Activated CD4-positive, CD25-positive, alpha-beta regulatory T cell (primary cell): Measurements from ENCODE around the gene PBX1.
"Not testable (repeated sequence)": the region's sequence is repeated elsewhere in the genome, so short reads cannot be mapped to it uniquely, and the experiment has no call there.

Experiments
- DNase-seq, 4 experiments: peaks; one replicate each; lab custom pipeline; 2025; lab: John Stamatoyannopoulos, UW

The PBX1 gene

GRCh38 chr1:164640686-164641352, 81.8 kb downstream of the PBX1 start:
- no peak for DNase-seq

GRCh38 chr1:164641353-164641730, 82.4 kb downstream of the PBX1 start:
- no peak for DNase-seq

- DNase-seq = no peak
These were observed 84.0 kb downstream of the PBX1 start for GRCh38 chr1:164643018-164643417.

DNA sequence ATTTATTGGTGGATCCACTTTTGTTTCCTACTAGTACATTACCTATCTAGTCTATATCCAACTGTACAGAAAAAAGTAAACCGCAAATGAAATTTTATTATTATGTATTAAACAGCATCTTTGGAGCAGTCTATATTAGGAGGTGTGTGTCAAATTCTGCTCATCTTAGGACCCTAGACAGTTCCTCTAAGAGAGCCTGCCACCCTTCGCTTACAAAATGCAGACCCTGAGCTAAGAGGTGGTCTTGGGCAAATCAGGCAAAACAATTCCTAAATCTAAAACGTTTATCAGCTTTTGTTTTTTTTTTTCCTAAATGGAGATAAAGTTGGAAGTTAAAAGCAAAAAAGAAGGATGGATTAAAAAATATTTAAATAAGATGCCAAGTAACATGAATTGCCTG, 85.3 kb downstream of the PBX1 start:
- no peak for DNase-seq

DNA sequence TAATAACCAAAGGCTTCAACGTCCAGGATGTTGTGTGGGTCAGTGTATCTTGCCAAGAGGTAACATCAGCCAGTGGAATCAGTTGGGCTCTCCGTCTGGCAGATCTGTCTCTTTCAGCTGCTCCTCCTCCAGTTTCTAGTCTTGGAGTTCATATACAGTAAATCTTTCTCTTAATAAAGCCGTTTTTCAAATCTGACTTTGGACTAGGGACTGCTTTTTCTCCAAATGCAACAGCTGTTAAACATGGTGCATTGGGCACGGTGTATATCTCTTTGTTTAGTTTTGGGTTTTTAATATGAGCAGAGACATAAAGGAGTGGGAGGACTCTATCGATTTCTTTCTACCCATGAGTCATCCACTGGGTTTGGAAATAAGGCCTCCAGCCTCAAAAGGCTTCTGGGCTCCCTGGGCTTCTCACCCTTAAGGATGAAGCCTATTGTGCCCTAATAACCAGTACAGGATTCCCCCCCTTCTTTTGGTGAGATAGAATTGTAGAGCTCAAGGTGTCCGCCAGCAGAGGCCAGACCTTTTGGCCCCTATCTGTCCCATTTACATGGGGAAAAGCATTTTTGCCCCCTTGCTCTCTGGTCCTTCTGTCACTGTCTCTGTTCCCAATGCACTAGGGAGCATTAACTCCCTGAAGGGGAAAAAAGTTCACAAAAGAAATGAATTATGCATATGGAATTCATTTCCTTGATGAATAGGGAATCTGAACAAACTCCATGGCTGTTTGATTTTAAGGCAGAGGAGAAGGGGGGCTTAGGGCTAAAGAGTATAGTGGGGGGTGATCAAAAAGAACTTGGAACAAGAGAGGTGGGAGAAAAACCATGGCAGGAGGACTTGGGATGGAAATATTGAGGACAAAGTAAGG, 86.0 kb downstream of the PBX1 start:
- DNase-seq = no peak

DNA sequence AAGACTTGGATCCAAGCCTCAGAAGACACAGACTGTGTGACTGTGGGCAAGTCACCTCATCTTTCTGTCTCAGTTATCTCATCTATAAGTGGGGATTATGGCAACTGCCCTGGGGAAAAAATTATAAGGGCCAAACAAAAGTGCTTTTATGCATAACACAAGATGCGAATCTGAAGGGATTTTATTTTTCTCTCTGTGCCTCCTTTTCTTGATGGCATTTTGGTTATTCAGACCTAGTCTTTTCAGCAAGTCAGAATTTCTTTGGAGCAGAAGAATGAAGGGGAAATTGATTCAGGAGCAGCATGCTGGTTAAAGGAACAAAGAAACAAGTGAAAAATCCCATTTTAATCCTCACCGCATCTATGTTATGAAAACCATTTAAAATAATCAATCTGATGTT, 86.9 kb downstream of the PBX1 start:
- DNase-seq = no peak

- DNase-seq = no peak
These were observed 88.2 kb downstream of the PBX1 start for GRCh38 chr1:164647211-164647610.

- no peak for DNase-seq
These were observed 89.7 kb downstream of the PBX1 start for GRCh38 chr1:164648636-164649035.

GRCh38 chr1:164649146-164649545, 90.2 kb downstream of the PBX1 start:
- no peak for DNase-seq

DNA sequence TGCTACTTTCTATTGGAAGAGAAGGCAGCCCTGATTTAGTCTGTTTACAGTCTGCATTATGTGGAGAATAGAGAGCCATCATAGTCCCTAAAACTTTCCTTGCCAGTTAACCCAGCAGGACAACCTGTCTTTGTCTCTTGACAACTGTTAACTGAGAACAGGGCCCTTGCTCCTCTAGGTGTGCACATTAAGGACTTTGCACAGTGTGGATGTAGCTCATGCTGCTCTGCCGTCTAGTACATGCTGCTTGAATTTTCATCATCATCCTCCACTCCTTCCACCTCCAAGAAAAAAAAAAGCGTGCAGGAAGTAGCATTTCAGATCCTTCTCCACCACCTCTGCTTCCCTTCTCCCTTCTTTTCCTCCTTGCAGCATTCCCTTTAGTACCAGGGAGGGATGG, 91.5 kb downstream of the PBX1 start:
- DNase-seq = no peak

GRCh38 chr1:164651351-164651951, 92.5 kb downstream of the PBX1 start:
- no peak for DNase-seq

DNA sequence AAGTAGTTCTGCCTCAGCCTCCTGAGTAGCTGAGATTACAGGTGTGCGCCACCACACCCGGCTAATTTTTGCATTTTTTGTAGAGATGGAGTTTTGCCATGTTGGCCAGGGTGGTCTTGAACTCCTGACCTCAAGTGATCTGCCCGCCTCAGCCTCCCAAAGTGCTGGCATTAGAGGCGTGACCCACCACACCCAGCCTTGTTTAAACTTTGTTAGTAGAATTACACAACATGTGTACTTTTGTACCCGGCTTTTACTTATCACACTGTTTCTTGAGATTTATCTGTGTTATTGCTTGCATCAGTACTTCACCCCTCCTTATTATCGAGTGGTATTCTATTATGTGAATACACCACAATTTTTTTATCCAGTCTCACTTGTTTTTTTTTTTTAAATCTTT, 94.0 kb downstream of the PBX1 start:
- DNase-seq = not testable (repeated sequence)

DNA sequence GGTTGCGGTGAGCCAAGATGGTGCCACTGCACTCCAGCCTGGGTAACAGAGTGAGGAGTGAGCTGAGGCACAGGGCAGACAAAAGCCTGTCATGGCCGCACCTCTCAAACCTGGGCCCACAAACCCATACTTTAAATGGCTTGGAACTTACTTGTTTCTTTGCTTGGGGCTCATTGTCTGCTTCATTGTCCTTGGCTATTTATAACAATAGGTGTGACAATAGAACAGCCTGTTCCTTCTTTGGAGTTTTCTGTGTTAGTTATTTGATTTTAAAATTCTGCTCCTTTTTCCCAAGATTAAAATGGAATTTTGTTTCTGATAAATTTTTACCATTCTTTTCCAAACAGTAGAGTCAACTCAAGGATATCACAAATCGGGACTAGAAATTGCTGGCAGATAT, 94.7 kb downstream of the PBX1 start:
- DNase-seq = no peak

DNA sequence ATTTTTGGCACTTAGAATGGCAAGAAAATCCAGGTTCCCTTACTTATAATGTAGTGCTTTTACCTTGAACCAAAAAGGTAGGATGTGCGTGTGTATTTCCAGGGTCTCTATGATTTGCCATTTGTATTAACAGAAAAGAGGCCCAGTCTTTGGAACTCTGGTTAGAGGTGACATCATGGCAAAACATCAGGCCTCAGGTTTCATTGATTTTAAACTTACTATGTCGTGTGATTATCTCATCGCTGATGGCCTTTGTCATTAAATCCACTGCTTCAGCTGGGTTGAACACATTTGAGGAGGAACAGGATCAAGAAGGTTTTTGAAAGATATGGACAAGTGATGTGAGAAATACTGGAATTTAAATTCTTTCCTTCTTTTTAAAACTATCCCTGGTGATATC, 95.2 kb downstream of the PBX1 start:
- no peak for DNase-seq

GRCh38 chr1:164658864-164659263, 99.9 kb downstream of the PBX1 start:
- DNase-seq = no peak

GRCh38 chr1:164659621-164660411, 100.8 kb downstream of the PBX1 start:
- DNase-seq = no peak

DNA sequence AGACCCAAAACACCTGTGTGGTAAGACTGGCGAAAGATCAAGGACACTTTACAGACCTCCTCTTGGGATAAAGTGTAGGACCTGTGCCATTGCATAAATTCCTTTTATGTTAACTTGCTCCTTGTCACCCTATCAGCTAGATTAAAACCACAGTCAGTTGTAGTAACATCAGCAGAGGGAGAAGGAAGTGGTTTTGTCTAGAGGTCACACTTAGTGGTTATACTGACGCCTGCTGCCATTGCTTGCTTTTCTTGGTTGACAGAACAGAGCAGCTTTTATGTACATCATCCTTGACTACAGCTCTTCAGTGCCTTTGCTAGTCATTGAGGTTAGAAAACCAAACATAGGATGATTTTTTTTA, 101.4 kb downstream of the PBX1 start:
- DNase-seq = no peak

GRCh38 chr1:164660775-164661174, 101.8 kb downstream of the PBX1 start:
- DNase-seq = no peak

DNA sequence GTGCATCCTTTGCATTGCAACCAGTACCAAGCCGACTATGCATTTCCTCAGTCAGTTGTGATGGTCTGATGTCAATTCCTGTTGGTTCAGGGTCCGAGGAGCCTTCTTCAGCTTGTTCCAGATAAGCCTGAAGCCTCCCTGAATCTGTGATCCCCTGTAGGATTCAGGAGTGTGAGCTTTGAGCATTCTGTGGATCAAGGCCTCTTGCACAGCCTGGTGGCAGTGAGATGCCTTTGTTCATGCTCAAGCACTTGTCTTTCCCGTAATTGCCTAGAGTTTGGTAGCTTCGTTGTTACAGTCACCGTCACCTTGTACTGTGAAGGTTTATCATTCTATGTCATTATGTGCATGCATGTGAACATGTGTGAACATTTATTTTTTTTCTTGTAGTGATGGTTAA, 103.5 kb downstream of the PBX1 start:
- no peak for DNase-seq

DNA sequence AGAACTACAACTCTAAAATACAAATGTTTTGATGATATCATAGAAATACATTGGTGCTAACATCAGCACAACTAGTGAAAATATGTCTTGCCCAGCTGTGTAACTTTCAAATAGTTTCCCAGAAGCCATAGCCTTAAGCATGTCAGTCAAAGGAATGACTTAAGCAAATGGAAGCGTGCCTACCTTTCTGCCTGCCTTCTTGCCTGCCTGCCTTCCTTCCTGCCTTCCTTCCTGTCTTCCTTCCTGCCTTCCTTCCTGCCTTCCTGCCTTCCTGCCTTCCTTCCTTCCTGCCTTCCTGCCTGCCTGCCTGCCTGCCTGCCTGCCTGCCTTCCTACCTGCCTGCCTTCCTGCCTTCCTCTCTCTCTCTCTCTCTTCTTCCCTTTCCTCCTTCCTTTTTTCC, 104.0 kb downstream of the PBX1 start:
- no peak for DNase-seq

DNA sequence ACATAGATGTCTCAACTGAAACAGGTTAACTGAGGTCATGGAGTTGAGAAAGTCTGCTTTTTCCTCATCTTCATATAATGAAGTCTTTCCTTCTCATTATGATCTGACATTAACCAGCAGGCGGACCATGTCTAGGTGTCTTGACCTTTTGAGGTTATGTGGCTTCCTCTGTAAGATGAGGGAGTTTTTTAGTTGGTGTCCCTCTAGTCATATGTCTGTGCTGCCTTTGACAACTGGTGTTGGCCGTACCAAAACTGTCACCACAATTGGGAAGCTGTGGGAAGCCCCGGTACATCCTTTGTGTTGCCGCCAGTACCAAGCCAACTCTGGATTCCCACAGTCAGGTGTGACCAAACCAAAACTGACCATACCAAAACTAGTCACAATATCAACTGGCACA, 105.1 kb downstream of the PBX1 start:
- DNase-seq = no peak

GRCh38 chr1:164667001-164667400, 108.0 kb downstream of the PBX1 start:
- no peak for DNase-seq

DNA sequence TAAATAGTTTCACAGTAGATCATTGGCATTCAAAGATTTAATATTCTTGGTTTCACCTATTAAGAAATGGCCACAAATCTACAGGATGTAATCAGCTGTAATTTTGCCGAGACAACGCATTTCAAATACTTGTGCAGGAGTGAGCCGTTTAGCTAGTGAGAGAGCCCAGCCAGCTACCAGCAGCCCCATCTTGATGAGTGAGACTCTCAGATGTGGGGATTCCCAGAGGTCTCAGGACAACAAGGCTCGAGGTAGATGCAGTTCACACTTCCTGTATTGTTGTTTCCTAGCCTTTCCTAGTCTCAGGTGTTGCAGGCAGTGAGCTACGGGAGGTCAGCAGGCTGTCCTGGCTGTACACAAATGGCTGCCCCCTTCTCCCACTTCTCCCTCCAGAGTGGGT, 108.6 kb downstream of the PBX1 start:
- DNase-seq = no peak
